ENCODE data around the gene C22orf39. TPM values are rescaled to one million over a fixed set of nuclear protein-coding genes. Genes with fewer than 3 reads are reported as not detected.

C22orf39 gene
- total RNA-seq, 1 donor from 2014 or later: 29.2 TPM

- Histone ChIP-seq H3K9ac (ENCODE audit: low read depth in 1 of 3, low read length in 3 of 3) (no peak overlapping the region), H3K4me3 (ENCODE audit: low read length in 3 of 3) (no peak overlapping the region), H3K9me3 (ENCODE audit: control insufficient read depth in 3 of 3, low read length in 3 of 3) (no peaks in the 10 kb centered on the region), H3K27me3 (ENCODE audit: control insufficient read depth in 3 of 3, insufficient read depth in 3 of 3, low read length in 3 of 3) (no peaks in the 10 kb centered on the region), H3K36me3 (ENCODE audit: control insufficient read depth in 3 of 3, insufficient read depth in 3 of 3, low read length in 3 of 3) (peaks cover 62 to 75% (median 62%) of the 10 kb centered on the region in 3 donors), H3K4me1 (ENCODE audit: control insufficient read depth in 3 of 3, insufficient read depth in 3 of 3, low read length in 3 of 3) (no peaks in the 10 kb centered on the region), H3K27ac (ENCODE audit: low read depth, low read length) (no peak overlapping the region)
These were observed 51.0 kb downstream of the C22orf39 start for GRCh38 chr22:19396561-19396933.

DNA sequence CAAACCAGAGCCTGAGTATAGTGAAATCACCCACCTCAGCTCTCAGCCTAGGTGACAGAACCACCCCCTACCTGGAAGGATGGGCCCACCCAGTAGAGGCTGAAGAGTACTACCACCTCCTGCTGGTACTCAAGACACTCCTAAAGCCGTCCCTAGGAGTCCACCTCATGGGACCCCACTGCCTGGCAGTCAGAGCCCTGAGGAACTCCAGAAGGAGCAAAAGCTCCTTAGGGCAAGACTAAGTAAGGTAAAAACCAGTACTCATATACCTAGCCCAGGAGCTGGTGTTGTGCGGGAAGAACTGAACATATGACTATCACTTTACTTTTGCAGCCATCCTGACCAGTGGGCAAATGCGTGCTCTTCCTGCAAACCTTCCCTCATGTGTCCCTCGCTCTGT lies 52.2 kb downstream of the C22orf39 start:
- Histone ChIP-seq H3K27ac (ENCODE audit: low read depth, low read length) (no peak overlapping the region), H3K9me3 (ENCODE audit: control insufficient read depth in 3 of 3, low read length in 3 of 3) (no peaks in the 10 kb centered on the region), H3K4me1 (ENCODE audit: control insufficient read depth in 3 of 3, insufficient read depth in 3 of 3, low read length in 3 of 3) (peaks cover 0 to 7% (median 4%) of the 10 kb centered on the region in 3 donors), H3K4me3 (ENCODE audit: low read length in 3 of 3) (no peak overlapping the region), H3K36me3 (ENCODE audit: control insufficient read depth in 3 of 3, insufficient read depth in 3 of 3, low read length in 3 of 3) (peaks cover 53 to 65% (median 56%) of the 10 kb centered on the region in 3 donors), H3K27me3 (ENCODE audit: control insufficient read depth in 3 of 3, insufficient read depth in 3 of 3, low read length in 3 of 3) (no peaks in the 10 kb centered on the region), H3K9ac (ENCODE audit: low read depth in 1 of 3, low read length in 3 of 3) (no peak overlapping the region)

DNA sequence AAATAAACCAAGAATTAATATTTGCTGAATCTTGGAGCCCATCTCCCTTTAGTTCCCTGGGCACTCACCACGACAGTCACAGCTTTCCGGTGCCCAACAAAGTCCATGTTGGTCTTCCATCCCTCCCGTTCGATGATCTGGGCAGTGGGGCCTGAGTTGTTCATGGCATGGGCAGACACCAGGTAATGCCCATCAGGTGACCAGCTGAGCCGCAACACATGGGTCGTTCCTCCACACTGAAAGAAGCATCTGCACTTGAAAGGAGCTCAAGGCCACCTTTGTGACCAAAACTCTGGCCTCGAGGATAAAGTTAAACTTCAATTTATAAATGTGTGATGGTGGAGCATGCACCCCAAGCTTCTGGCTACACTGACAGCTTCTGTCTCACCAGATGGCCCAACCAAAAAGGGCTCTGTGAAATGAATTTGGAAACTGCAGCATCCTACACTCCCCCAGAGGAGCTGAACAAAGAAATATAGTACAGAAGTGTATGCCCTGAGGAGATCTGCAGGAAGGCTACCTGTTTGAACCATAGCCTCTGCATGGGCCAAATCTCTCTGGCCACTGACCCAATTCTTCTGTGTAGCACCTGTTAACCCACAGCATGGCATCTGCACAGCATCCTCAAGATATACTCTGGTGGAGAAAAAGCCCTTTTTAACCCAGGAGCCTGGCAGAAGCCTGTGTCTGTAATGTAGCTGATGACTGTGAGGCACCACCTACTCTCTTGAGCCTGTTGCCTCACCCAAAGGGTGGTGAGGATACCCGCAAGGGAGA lies 53.0 kb downstream of the C22orf39 start:
- Histone ChIP-seq H3K27me3 (ENCODE audit: control insufficient read depth in 3 of 3, insufficient read depth in 3 of 3, low read length in 3 of 3) (no peaks in the 10 kb centered on the region), H3K36me3 (ENCODE audit: control insufficient read depth in 3 of 3, insufficient read depth in 3 of 3, low read length in 3 of 3) (peaks cover 56 to 69% (median 57%) of the 10 kb centered on the region in 3 donors), H3K4me3 (ENCODE audit: low read length in 3 of 3) (no peak overlapping the region), H3K9me3 (ENCODE audit: control insufficient read depth in 3 of 3, low read length in 3 of 3) (no peaks in the 10 kb centered on the region), H3K27ac (ENCODE audit: low read depth, low read length) (no peak overlapping the region), H3K9ac (ENCODE audit: low read depth in 1 of 3, low read length in 3 of 3) (no peak overlapping the region), H3K4me1 (ENCODE audit: control insufficient read depth in 3 of 3, insufficient read depth in 3 of 3, low read length in 3 of 3) (peaks cover 4 to 12% (median 5%) of the 10 kb centered on the region in 3 donors)

DNA sequence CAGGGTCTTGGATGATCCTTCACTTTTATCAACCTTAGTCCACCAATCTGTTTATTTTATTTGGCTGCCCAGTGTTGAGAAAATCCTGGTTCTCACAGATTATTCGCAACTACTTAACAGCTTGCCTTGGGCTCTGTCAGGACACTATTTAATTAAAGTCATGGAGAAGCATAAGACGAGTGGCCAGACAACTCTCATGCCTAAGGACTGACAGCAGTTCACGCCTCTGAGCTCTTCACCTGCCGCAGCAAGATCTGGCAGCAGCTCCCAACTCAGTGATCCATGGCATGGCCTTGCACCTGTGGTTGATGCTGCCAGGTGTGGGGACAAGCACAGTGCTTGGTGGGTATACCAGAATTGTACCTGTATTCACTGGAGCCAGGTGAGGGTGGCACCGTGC lies 53.8 kb downstream of the C22orf39 start:
- no peaks in the 10 kb centered on the region for H3K27me3 ChIP-seq (ENCODE audit: control insufficient read depth in 3 of 3, insufficient read depth in 3 of 3, low read length in 3 of 3)
- no peak overlapping the region for H3K9ac ChIP-seq (ENCODE audit: low read depth in 1 of 3, low read length in 3 of 3)
- no peak overlapping the region for H3K4me3 ChIP-seq (ENCODE audit: low read length in 3 of 3)
- peaks cover 4 to 12% (median 5%) of the 10 kb centered on the region in 3 donors for H3K4me1 ChIP-seq (ENCODE audit: control insufficient read depth in 3 of 3, insufficient read depth in 3 of 3, low read length in 3 of 3)
- H3K9me3 ChIP-seq (ENCODE audit: control insufficient read depth in 3 of 3, low read length in 3 of 3): no peaks in the 10 kb centered on the region
- H3K27ac ChIP-seq (ENCODE audit: low read depth, low read length): no peak overlapping the region
- H3K36me3 ChIP-seq (ENCODE audit: control insufficient read depth in 3 of 3, insufficient read depth in 3 of 3, low read length in 3 of 3): peaks cover 58 to 68% (median 59%) of the 10 kb centered on the region in 3 donors

Other genes starting within 250 kb of the C22orf39 start
- gene CLTCL1, start 156.0 kb downstream of the C22orf39 start, total RNA-seq: 33.4 TPM
- 7.3 TPM for gene HIRA, start 16.0 kb downstream of the C22orf39 start, total RNA-seq
- gene MRPL40, start 15.2 kb downstream of the C22orf39 start, total RNA-seq: 34.4 TPM
- gene UFD1, start 31.5 kb upstream of the C22orf39 start, total RNA-seq: 37.1 TPM
- 3.1 TPM for gene CDC45, start 32.2 kb upstream of the C22orf39 start, total RNA-seq
- gene CLDN5, start 76.7 kb upstream of the C22orf39 start, total RNA-seq: 84.0 TPM